Testis (tissue), 3 donors: ENCODE measurements around the gene PRAME. TPM values are rescaled to one million over a fixed set of nuclear protein-coding genes. Genes with fewer than 3 reads are reported as not detected.

Source experiments
- DNase-seq: peaks from one replicate; pipeline ENCODE4 v3.0.0-alpha.2; 2019
- H3K27ac ChIP-seq, 2 donors: fragments of 200-600 bp; sonication (generic); one replicate each; pipeline ENCODE4 v1.5.1; 2019
- H3K27me3 ChIP-seq: fragments of 200-600 bp; sonication (generic); one replicate; pipeline ENCODE4 v1.5.1; 2019
- H3K36me3 ChIP-seq: fragments of 200-600 bp; sonication (generic); one replicate; pipeline ENCODE4 v1.5.1; 2017; ENCODE audit warnings: low read depth; ENCODE audit errors: missing control alignments
- H3K4me1 ChIP-seq: fragments of 200-600 bp; sonication (generic); one replicate; pipeline ENCODE4 v1.5.1; 2019
- H3K4me3 ChIP-seq, 2 donors: fragments of 200-600 bp; sonication (generic); one replicate each; pipeline ENCODE4 v1.5.1; 2017 to 2019
- H3K9me3 ChIP-seq: fragments of 200-600 bp; sonication (generic); one replicate; pipeline ENCODE4 v1.5.1; 2017
- CTCF ChIP-seq, 3 experiments: fragments of 450-650 bp in 2 of 3; fragments of 200-600 bp in 1 of 3; sonication (generic) in 1 of 3; IDR thresholded peaks; one replicate each; pipeline ENCODE4 v1.5.1; 2016 to 2019; ENCODE audit warnings: antibody characterized with exemption in 3 of 3, mild to moderate bottlenecking in 2 of 3, moderate library complexity in 1 of 3
- POLR2A ChIP-seq: fragments of 450-650 bp; IDR thresholded peaks from one replicate; pipeline ENCODE4 v1.6.1; 2017; ENCODE audit warnings: antibody characterized with exemption, mild to moderate bottlenecking, moderate library complexity
- WGBS, 2 donors: methylation state at CpG; one replicate each; pipeline ENCODE4 v1.1.5; 2018; 5-methylcytosine and 5-hydroxymethylcytosine counted together
- intact Hi-C: fragments of 100-400 bp; cut with DNase I; formaldehyde crosslinking; loops from one replicate; pipeline ENCODE4 v1.15.1; 2023; ENCODE audit warnings: low total_unique reads
- polyA plus RNA-seq: library from polyadenylated mRNA; stranded (reverse); fragments of 350-450 nt; fragmentation: Illumina TruSeq; extraction: RNeasy Lipid Tissue Mini Kit (QIAGEN cat#74804); gene quantifications from one replicate; pipeline ENCODE4 v1.2.3, GENCODE V29; 2014; ENCODE audit warnings: low read depth, low replicate concordance; ENCODE audit not compliant: insufficient read depth
- total RNA-seq, 2 donors: library from RNA; depleted of rRNA; stranded (reverse); fragments of >200 nt; gene quantifications; one replicate each; pipeline ENCODE4 v1.2.3, GENCODE V29; 2016

The PRAME gene
- total and polyA plus RNA-seq, 3 donors from 2014 or later: 137 to 233 (median 197) TPM

- 85 to 87% methylated on average over 9 of the region's 9 CpGs for WGBS, 2 donors
- Histone ChIP-seq H3K36me3 (no peaks in the 10 kb centered on the region), H3K4me3 (no peak overlapping the region), H3K27ac (no peak overlapping the region), H3K27me3 (no peaks in the 10 kb centered on the region), H3K4me1 (peaks cover 2% of the 10 kb centered on the region), H3K9me3 (no peaks in the 10 kb centered on the region)
- TF ChIP-seq CTCF (IDR thresholded peaks at IDR 0.05) (no peak), POLR2A (no peak)
- DNase-seq: no peak
- intact Hi-C loops: no loop called here
Observed at GRCh38 chr22:22555596-22555995, 3.5 kb downstream of the PRAME start.

- WGBS, 2 donors: 70 to 83% methylated on average over 4 of the region's 4 CpGs
- intact Hi-C loops: no loop called here
- H3K36me3 ChIP-seq: no peaks in the 10 kb centered on the region
- no peak for TF ChIP-seq CTCF (IDR thresholded peaks at IDR 0.05)
- no peak for TF ChIP-seq POLR2A
- no peaks in the 10 kb centered on the region for H3K27me3 ChIP-seq
- H3K4me1 ChIP-seq: no peaks in the 10 kb centered on the region
- H3K4me3 ChIP-seq: no peak overlapping the region
- no peak for DNase-seq
- no peak overlapping the region for H3K27ac ChIP-seq
- H3K9me3 ChIP-seq: no peaks in the 10 kb centered on the region
Observed at GRCh38 chr22:22554587-22555284, 4.3 kb downstream of the PRAME start.

GRCh38 chr22:22553735-22554586 is 5.1 kb downstream of the PRAME start:
- intact Hi-C loops: no loop called here
- no peak overlapping the region for H3K27ac ChIP-seq
- WGBS, 2 donors: 58 to 60% methylated on average over 8 of the region's 8 CpGs
- no peak overlapping the region for H3K4me3 ChIP-seq
- no peaks in the 10 kb centered on the region for H3K9me3 ChIP-seq
- H3K4me1 ChIP-seq: no peaks in the 10 kb centered on the region
- no peaks in the 10 kb centered on the region for H3K27me3 ChIP-seq
- H3K36me3 ChIP-seq: no peaks in the 10 kb centered on the region
- TF ChIP-seq CTCF (IDR thresholded peaks at IDR 0.05): no peak
- no peak for TF ChIP-seq POLR2A
- no peak for DNase-seq

GRCh38 chr22:22553141-22553540 is 5.9 kb downstream of the PRAME start:
- no peak for TF ChIP-seq CTCF (IDR thresholded peaks at IDR 0.05)
- no peak for TF ChIP-seq POLR2A
- no peaks in the 10 kb centered on the region for H3K27me3 ChIP-seq
- WGBS, 2 donors: 100% methylated on average over 1 of the region's 1 CpG
- H3K9me3 ChIP-seq: no peaks in the 10 kb centered on the region
- H3K4me3 ChIP-seq: no peak overlapping the region
- intact Hi-C loops: no loop called here
- H3K36me3 ChIP-seq: no peaks in the 10 kb centered on the region
- no peak overlapping the region for H3K27ac ChIP-seq
- no peaks in the 10 kb centered on the region for H3K4me1 ChIP-seq
- DNase-seq: no peak
